ENCODE results near the gene SEMA4D.

GRCh38 chr9:89329917-89330316 lies 168.0 kb downstream of the SEMA4D start:
- TF ChIP-seq CTCF (IDR thresholded peaks at IDR 0.05): no peak
- TF ChIP-seq POLR2A (IDR thresholded peaks at IDR 0.05): no peak

Measured in adrenal gland (tissue), 5 donors.